ENCODE results near the gene TTLL11. TPM values are rescaled to one million over a fixed set of nuclear protein-coding genes. Genes with fewer than 3 reads are reported as not detected.

The TTLL11 gene
- total and polyA plus RNA-seq, 8 donors = 5.4 to 11.6 (median 9.5) TPM

GRCh38 chr9:121893786-121894185 is 199.3 kb downstream of the TTLL11 start:
- no peaks in the 10 kb centered on the region for H3K27me3 ChIP-seq
- no peak overlapping the region for H3K4me3 ChIP-seq
- H3K36me3 ChIP-seq = no peaks in the 10 kb centered on the region
- no peaks in the 10 kb centered on the region for H3K4me1 ChIP-seq
- ATAC-seq (no peak), DNase-seq (no peak)
- TF ChIP-seq CTCF (IDR thresholded peaks at IDR 0.05) = no peak
- intact Hi-C loops (cut with DNase I) = no loop called here
- H3K27ac ChIP-seq = no peak overlapping the region
- no peaks in the 10 kb centered on the region for H3K9me3 ChIP-seq

- Histone ChIP-seq H3K4me3 (no peak overlapping the region), H3K27me3 (no peaks in the 10 kb centered on the region), H3K9me3 (no peaks in the 10 kb centered on the region), H3K4me1 (no peaks in the 10 kb centered on the region), H3K27ac (no peak overlapping the region), H3K36me3 (no peaks in the 10 kb centered on the region)
- intact Hi-C loops (cut with DNase I) = no loop called here
- no peak for TF ChIP-seq CTCF (IDR thresholded peaks at IDR 0.05)
- ATAC-seq (no peak), DNase-seq (no peak)
Measured at GRCh38 chr9:121892706-121893105, 200.4 kb downstream of the TTLL11 start.

GRCh38 chr9:121890746-121891145 is 202.4 kb downstream of the TTLL11 start:
- H3K4me3 ChIP-seq = no peak overlapping the region
- no peak for TF ChIP-seq CTCF (IDR thresholded peaks at IDR 0.05)
- H3K9me3 ChIP-seq = no peaks in the 10 kb centered on the region
- DNase-seq (no peak), ATAC-seq (no peak)
- no peak overlapping the region for H3K27ac ChIP-seq
- intact Hi-C loops (cut with DNase I) = no loop called here
- no peaks in the 10 kb centered on the region for H3K36me3 ChIP-seq
- H3K4me1 ChIP-seq = no peaks in the 10 kb centered on the region
- no peaks in the 10 kb centered on the region for H3K27me3 ChIP-seq

DNA sequence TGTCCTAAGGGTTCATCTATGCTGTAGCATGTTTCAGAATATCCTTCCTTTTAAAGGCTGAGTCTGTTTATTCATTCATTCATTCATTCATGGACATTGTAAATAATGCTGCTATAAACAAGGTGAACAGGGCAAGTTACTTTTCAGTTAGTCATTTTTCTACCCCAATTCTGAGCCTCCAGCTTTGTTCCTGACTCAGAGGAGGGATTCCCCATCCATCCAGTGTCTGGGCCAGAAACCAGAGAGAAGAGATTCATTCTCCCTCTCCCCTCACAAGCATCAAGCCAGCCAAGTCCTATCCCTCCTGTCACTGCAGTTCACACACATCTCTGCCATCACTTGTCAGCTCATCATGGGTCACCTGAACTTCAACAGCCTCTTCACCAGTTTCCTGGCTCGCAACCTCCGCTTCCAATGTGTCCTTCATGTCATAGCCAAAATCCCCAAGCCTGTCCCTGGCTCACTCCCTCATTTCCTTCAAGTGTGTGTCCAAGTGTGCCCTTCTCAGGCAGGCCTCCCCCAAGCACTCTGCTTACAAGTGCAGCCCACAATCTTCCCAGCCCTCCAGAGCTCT is 203.0 kb downstream of the TTLL11 start:
- Histone ChIP-seq H3K9me3 (no peaks in the 10 kb centered on the region), H3K27me3 (no peaks in the 10 kb centered on the region), H3K4me3 (no peak overlapping the region), H3K36me3 (no peaks in the 10 kb centered on the region), H3K4me1 (no peaks in the 10 kb centered on the region), H3K27ac (no peak overlapping the region)
- DNase-seq = no peak
- intact Hi-C loops (cut with DNase I) = no loop called here
- ATAC-seq = no peak
- no peak for TF ChIP-seq CTCF (IDR thresholded peaks at IDR 0.05)

DNA sequence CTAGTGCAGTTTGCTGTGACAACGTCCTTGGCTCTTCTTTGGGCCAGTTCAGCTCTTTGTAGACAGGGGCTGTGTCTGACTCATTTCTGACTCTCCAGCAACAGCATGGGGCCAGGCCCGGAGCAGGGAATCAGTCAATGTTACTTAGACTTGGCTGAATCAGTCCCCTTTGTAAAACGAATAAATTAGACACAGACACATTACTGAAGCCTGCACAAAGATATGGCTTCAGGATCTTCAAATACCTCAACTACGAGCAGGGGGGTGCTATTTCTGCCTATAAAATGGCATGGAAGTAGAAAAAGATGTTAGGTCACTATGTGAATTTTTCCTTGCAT is 204.7 kb downstream of the TTLL11 start:
- ATAC-seq = peak; percentile 67

More for the DNA sequence above, 204.7 kb downstream of the TTLL11 start:
- intact Hi-C loops (cut with DNase I) = no loop called here
- Histone ChIP-seq H3K4me1 (no peaks in the 10 kb centered on the region), H3K4me3 (no peak overlapping the region), H3K27ac (no peak overlapping the region), H3K27me3 (no peaks in the 10 kb centered on the region), H3K36me3 (no peaks in the 10 kb centered on the region), H3K9me3 (no peaks in the 10 kb centered on the region)
- no peak for TF ChIP-seq CTCF (IDR thresholded peaks at IDR 0.05)
- DNase-seq = no peak
